Measurements from ENCODE around the gene TRABD2A.

The TRABD2A gene

DNA sequence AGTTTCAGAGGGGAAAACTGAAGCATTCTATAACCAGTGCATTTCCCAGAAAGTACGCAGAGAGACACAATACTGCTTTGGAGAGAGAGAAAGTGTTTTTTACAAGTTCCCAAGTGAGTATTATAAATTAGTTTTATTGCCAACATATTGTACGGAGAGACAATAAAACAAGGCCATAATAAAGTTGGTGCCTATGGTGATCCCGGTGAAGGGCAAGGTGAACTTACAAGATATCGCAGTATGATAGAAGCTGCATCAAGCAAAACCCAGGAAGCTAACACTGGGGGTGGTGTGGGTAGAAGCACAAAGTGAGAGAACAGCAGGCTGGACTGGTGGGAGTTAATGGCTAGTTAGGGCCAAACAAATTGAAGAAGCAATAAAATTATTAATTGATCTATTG lies 32.1 kb upstream of the TRABD2A start:
- Mint-ChIP-seq H3K4me1 (peaks cover 9% of the 10 kb centered on the region), H3K9me3 (peaks cover 13% of the 10 kb centered on the region), H3K27ac (ENCODE audit: low read depth) (no peak overlapping the region), H3K27me3 (no peaks in the 10 kb centered on the region), H3K36me3 (ENCODE audit: insufficient read depth) (peaks cover 14% of the 10 kb centered on the region), H3K4me3 (no peak overlapping the region)
- no peak for ATAC-seq (replicated peaks; ENCODE audit: extremely low read depth, poor library complexity, severe bottlenecking)
- DNase-seq (ENCODE audit: low spot score in 2 of 2): no peak

DNA sequence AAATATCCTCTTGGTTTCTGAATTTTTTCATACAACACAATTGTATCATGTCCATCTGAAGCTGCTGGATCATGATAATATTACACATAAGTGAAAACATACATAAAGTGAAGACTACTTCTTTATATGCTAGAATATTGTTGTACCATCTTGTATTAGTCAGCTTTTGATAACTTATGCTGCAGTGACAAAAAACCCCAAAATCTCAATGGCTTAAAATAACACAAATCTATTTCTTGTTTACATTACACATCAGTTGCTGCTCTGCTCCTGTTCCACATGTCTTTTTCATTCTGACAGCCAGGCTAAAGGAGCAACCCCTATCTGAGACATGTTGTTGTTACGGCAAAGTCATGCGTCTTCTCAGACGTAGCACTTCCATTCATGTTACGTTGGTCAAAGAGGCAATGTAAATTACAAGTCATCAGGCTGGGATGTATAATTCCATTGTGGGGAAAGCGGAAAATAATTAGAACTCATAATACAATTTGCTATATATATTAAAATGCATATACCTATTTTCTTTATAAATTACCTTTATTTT lies 30.3 kb upstream of the TRABD2A start:
- peaks cover 13% of the 10 kb centered on the region for H3K9me3 Mint-ChIP-seq
- no peaks in the 10 kb centered on the region for H3K27me3 Mint-ChIP-seq
- no peak overlapping the region for H3K4me3 Mint-ChIP-seq
- H3K4me1 Mint-ChIP-seq: peaks cover 22% of the 10 kb centered on the region
- ATAC-seq (replicated peaks; ENCODE audit: extremely low read depth, poor library complexity, severe bottlenecking) (no peak), DNase-seq (ENCODE audit: low spot score in 2 of 2) (no peak)
- no peak overlapping the region for H3K27ac Mint-ChIP-seq (ENCODE audit: low read depth)
- peaks cover 32% of the 10 kb centered on the region for H3K36me3 Mint-ChIP-seq (ENCODE audit: insufficient read depth)

DNA sequence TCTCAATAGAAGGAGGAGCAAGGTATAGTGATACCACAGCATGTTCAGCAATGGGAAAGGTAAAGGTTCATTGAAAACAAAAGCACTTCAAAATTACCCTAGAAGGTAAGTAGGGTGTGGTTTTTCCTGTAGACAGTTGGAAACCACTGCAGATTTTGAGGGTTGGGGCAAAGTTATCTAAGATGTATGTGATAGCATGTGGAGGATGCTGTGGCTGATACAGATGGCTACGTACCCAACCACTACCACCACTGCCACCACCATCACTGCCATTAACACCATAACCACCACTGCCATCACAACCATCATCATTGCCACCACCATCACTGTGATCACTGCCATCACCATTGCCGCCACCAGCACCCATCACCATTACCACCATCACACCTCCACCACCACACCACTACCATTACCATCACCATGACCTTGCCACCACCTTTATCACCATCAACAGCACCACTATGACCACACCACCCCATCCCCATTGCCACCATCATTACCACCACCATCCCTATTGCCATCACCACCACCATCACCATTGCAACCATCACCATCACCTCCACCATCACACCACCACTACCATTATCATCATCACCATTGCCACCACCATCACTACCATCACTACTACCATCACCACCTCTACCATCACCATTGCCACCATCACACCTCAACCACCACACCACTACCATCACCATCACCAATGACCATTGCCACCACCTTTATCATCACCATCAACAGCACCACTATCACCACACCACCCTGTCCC lies 28.2 kb upstream of the TRABD2A start:
- Mint-ChIP-seq H3K4me3 (peak overlapping the region; percentile 89), H3K9me3 (peaks cover 13% of the 10 kb centered on the region), H3K4me1 (peaks cover 29% of the 10 kb centered on the region), H3K36me3 (ENCODE audit: insufficient read depth) (peaks cover 42% of the 10 kb centered on the region), H3K27me3 (no peaks in the 10 kb centered on the region), H3K27ac (ENCODE audit: low read depth) (peak overlapping the region; percentile 89)
- peak in 1 of 2 donors; percentile 56 for DNase-seq (ENCODE audit: low spot score in 2 of 2)
- peak; percentile 13 for ATAC-seq (replicated peaks; ENCODE audit: extremely low read depth, poor library complexity, severe bottlenecking)

DNA sequence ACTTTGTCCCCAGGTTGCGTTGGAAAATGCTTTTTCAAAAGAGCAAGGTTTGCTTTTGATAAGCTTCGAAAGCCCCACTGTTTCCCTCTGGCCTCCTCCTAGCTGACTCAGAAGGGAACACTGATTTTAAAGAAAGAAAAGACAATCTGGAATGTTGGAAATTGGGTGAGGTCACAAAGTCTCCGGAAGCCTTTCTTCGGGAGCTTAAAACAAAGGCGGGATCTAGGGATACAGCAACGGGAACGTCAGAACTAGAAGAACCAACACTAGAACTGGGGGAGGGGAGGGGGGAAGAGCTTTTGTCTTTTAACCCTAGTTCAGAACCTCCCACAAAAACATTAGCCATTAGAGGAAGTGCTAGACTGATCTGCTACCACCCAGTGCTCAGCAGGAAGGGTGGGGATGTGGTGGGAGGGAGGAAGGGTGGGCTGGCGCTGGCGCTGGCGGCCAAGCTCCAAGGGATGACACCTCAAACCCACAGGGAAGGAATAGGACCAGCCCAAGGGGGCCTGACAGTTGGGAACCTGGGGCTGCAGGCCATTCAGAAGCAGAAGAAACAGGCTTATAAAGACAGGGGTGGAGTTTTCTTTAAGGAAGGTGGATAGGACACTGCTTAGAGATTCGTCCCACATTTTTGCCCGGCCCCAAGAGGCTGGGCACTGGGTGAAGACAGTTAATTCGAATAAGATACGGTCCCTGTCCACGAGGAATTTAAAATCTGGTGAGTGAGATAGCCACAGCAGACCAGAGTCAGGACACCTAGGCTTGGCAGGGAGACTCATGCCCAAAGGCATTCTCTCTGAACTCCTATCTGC lies 26.2 kb upstream of the TRABD2A start:
- Mint-ChIP-seq H3K27ac (ENCODE audit: low read depth) (peak overlapping the region; percentile 89), H3K9me3 (peaks cover 13% of the 10 kb centered on the region), H3K4me3 (peak overlapping the region; percentile 89), H3K4me1 (peaks cover 32% of the 10 kb centered on the region), H3K36me3 (ENCODE audit: insufficient read depth) (peaks cover 43% of the 10 kb centered on the region), H3K27me3 (no peaks in the 10 kb centered on the region)
- peak; percentile 63 for ATAC-seq (replicated peaks; ENCODE audit: extremely low read depth, poor library complexity, severe bottlenecking)
- peak in 1 of 2 donors; percentile 54 for DNase-seq (ENCODE audit: low spot score in 2 of 2)

DNA sequence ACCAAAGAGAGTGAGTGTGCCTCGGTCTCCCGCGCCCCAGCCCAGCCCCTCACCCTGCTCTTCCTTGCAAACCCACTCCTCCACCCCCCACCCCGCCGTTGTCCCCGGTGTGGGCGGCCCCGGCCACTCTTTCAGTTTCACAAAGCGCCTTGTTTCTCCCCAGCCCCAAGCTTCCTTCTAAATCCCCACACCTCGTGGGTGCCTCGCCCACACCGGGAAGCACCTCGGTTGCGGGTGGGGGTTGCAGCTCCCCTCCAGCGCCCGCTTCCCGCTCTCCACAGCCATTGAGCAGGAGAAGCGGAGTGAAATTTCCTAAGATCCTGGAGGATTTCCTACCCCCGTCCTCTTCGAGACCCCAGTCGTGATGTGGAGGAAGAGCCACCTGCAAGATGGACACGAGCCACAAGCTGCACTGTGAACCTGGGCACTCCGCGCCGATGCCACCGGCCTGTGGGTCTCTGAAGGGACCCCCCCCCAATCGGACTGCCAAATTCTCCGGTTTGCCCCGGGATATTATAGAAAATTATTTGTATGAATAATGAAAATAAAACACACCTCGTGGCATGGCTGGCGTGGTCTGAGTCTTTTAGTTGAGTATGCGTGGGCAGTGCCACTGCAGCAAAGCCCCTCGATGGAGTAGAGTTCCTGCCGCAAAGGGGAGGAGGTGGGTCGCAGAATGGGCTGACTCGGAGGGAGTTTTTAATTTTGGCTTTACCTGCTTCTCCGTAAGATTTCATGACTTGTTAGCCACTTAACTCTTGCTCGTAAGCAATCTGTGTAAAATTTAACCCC lies 25.4 kb upstream of the TRABD2A start:
- peaks cover 32% of the 10 kb centered on the region for H3K4me1 Mint-ChIP-seq
- peaks cover 43% of the 10 kb centered on the region for H3K36me3 Mint-ChIP-seq (ENCODE audit: insufficient read depth)
- H3K27me3 Mint-ChIP-seq: no peaks in the 10 kb centered on the region
- ATAC-seq (replicated peaks; ENCODE audit: extremely low read depth, poor library complexity, severe bottlenecking): peak; percentile 1
- H3K9me3 Mint-ChIP-seq: peaks cover 13% of the 10 kb centered on the region
- no peak for DNase-seq (ENCODE audit: low spot score in 2 of 2)
- H3K4me3 Mint-ChIP-seq: peak overlapping the region; percentile 89
- H3K27ac Mint-ChIP-seq (ENCODE audit: low read depth): peak overlapping the region; percentile 89

DNA sequence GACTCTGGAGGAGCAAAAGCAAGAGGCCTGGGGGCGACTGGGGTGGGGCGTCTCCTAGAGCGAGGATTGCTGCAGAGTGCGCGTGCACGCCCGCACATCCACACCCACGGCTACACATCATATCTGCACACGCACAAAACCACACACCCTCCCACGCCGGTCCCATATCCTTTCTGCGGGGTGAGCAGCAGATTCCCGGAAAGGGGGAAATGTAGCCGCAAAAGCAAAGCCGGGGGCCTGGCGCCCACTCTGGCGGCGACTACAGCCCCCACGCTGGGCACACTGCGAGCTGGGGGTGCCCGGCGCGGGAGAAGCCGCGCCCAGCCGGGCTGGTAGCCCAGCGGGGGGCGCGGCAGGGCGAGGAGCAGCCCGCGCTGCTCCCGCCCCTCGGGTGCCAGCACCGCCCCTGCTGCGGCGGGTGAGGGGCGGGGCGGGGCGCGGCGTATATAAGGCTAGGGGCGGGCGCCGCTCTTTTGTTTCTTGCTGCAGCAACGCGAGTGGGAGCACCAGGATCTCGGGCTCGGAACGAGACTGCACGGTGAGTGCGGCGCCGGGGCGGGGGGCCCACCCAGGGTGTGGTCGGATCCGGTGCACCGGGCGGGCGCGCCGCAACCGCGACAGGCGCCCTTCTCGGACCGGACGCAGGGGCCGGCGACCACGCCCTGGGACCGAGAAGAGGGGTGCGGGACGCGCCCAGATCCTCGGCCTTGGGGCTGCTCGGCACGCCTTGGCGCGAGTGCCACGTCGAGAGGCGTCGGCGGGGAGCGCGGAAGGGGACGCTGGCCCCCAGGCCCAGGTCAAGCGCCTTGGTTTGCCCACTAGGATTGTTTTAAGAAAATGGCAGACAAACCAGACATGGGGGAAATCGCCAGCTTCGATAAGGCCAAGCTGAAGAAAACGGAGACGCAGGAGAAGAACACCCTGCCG lies 24.6 kb upstream of the TRABD2A start, which contains the start of gene TMSB10:
TSS of gene TMSB10 (plus strand) at position 476 of the 927 bp plus-strand sequence.
- Mint-ChIP-seq H3K27me3 (no peaks in the 10 kb centered on the region), H3K4me3 (peak within 1 kb of the TSS; percentile 89), H3K36me3 (ENCODE audit: insufficient read depth) (peaks cover 43% of the 10 kb centered on the region), H3K4me1 (peaks cover 32% of the 10 kb centered on the region), H3K9me3 (peaks cover 13% of the 10 kb centered on the region), H3K27ac (ENCODE audit: low read depth) (peak within 1 kb of the TSS; percentile 89)
- DNase-seq (ENCODE audit: low spot score in 2 of 2): peak; percentile 82 to 93
- peak; percentile 58 for ATAC-seq (replicated peaks; ENCODE audit: extremely low read depth, poor library complexity, severe bottlenecking)

DNA sequence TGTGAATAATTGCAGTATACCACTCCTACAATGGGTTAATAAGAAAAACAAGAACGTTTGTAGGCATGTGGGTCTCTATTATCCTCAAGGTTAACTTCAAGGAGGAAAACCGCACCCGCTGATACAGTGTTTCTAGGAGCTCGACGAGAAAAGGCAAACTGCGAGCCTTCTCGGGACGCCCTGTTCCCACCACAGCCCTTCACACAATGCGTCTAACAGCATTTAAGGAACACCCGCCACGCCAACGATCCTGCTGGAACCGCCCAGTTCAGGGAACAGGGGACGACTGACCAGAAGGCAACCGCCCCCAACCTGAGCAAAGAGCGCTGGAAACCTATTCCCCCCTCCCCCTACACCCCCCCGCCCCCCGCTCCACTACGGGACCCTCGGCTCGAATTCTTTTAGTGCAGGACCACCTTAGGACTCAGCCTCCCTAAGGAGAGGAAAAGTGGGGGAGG lies 23.9 kb upstream of the TRABD2A start:
- no peaks in the 10 kb centered on the region for H3K27me3 Mint-ChIP-seq
- H3K36me3 Mint-ChIP-seq (ENCODE audit: insufficient read depth): peaks cover 40% of the 10 kb centered on the region
- no peak for ATAC-seq (replicated peaks; ENCODE audit: extremely low read depth, poor library complexity, severe bottlenecking)
- peak overlapping the region; percentile 89 for H3K4me3 Mint-ChIP-seq
- peak overlapping the region; percentile 89 for H3K27ac Mint-ChIP-seq (ENCODE audit: low read depth)
- peaks cover 8% of the 10 kb centered on the region for H3K9me3 Mint-ChIP-seq
- H3K4me1 Mint-ChIP-seq: peaks cover 32% of the 10 kb centered on the region
- DNase-seq (ENCODE audit: low spot score in 2 of 2): no peak

DNA sequence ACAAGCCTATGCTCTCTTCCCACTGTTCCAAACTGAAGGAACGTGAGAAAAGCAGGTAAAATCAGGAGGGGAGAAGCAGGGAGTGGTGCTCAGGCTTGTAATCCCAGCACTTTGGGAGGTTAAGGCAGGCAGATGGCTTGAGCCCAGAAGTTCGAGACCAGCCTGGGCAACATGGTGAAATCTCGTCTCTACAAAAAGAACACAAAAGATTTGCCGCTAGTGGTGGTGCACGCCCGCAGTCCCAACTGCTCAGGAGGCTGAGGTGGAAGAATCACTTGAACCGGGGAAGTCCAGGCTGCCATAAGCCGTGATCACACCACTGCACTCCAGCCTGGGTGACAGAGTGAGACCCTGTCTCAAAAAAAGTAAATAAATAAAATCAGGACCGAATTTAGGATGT lies 23.3 kb upstream of the TRABD2A start:
- ATAC-seq (replicated peaks; ENCODE audit: extremely low read depth, poor library complexity, severe bottlenecking) (no peak), DNase-seq (ENCODE audit: low spot score in 2 of 2) (no peak)
- Mint-ChIP-seq H3K4me3 (peak overlapping the region; percentile 89), H3K4me1 (peaks cover 32% of the 10 kb centered on the region), H3K9me3 (peaks cover 2% of the 10 kb centered on the region), H3K27me3 (no peaks in the 10 kb centered on the region), H3K36me3 (ENCODE audit: insufficient read depth) (peaks cover 35% of the 10 kb centered on the region), H3K27ac (ENCODE audit: low read depth) (no peak overlapping the region)

DNA sequence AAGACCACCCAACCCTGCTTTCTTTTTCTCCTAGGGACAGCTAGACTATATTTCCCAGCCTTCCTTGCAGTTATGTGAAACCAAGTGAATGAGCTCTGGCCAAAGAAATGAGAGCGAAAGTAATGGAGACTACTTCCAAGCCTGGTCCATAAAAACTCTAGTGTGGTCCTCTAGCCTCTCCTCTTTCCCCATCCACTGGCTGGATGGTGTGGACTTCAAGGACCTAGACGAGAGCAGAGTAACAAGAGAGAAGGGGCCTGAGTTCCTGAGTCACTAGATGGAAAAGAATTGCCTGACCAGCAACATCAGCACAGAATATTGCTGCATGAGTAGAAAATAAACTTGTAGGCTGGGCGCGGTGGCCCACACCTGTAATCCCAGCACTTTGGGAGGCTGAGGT lies 21.6 kb upstream of the TRABD2A start:
- ATAC-seq (replicated peaks; ENCODE audit: extremely low read depth, poor library complexity, severe bottlenecking): no peak
- Mint-ChIP-seq H3K27ac (ENCODE audit: low read depth) (no peak overlapping the region), H3K4me3 (no peak overlapping the region), H3K27me3 (no peaks in the 10 kb centered on the region), H3K9me3 (no peaks in the 10 kb centered on the region), H3K36me3 (ENCODE audit: insufficient read depth) (peaks cover 29% of the 10 kb centered on the region), H3K4me1 (peaks cover 34% of the 10 kb centered on the region)
- DNase-seq (ENCODE audit: low spot score in 2 of 2): no peak

DNA sequence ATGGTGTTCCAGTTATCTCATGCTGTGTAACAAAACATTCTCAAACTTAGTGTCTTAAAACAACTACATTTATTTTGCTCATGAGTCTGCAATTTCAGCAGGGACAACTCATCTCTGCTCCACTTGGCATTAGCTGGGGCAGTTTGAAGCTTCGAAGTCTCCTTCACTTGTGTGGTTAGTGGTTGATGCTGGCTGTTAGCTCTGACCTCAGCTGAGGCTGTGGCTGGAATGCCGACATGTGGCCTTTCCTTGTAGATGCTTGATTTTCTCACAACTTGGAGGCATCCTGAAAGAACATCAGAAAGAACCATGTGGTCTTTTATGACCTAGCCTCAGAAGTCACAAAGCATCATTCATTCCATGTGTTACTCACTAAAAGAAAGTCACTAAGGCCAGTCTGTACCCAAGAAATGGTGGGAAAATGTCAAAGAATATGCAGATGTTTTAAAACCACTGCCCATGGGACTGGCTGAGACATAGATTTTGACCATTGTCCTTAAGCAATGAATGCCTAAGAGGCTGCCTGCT lies 20.8 kb upstream of the TRABD2A start:
- no peak for DNase-seq (ENCODE audit: low spot score in 2 of 2)
- H3K4me3 Mint-ChIP-seq: no peak overlapping the region

DNA sequence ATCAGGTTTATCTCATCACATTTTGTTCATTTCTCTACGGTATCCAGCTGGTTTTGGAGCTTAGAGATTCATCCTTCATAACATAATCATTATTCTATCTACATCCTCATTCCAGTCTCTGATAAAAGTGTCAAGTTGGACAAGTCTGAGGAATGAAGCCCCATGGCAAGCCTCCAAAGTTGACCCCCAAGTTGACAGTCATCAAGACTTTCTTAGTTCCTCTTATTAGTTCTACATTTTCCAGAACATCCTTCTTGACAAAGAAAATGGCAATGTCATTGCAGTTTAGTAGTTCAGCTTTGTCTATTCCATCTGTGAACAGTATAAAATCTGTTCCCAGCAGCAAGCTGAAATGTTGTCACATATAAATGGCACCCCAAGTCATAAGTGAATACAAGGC lies 20.1 kb upstream of the TRABD2A start:
- Mint-ChIP-seq H3K27ac (ENCODE audit: low read depth) (no peak overlapping the region), H3K36me3 (ENCODE audit: insufficient read depth) (peaks cover 14% of the 10 kb centered on the region), H3K4me3 (no peak overlapping the region), H3K27me3 (no peaks in the 10 kb centered on the region), H3K9me3 (no peaks in the 10 kb centered on the region), H3K4me1 (peaks cover 35% of the 10 kb centered on the region)
- DNase-seq (ENCODE audit: low spot score in 2 of 2) (no peak), ATAC-seq (replicated peaks; ENCODE audit: extremely low read depth, poor library complexity, severe bottlenecking) (no peak)

More for the DNA sequence above, 20.8 kb upstream of the TRABD2A start:
- Mint-ChIP-seq H3K27ac (ENCODE audit: low read depth) (no peak overlapping the region), H3K27me3 (no peaks in the 10 kb centered on the region), H3K9me3 (no peaks in the 10 kb centered on the region), H3K36me3 (ENCODE audit: insufficient read depth) (peaks cover 21% of the 10 kb centered on the region), H3K4me1 (peaks cover 30% of the 10 kb centered on the region)
- no peak for ATAC-seq (replicated peaks; ENCODE audit: extremely low read depth, poor library complexity, severe bottlenecking)
